SK-N-SH treated with all-trans-retinoic acid at 6 μM for 48 hours (cell line): Measurements from ENCODE around the gene SMAP1.

Experiments used
- ATAC-seq: fragments of 200-7000 bp; cut with Tn5 transposase; 3 replicates; pipeline ENCODE4 v1.9.1; 2020; ENCODE audit warnings: mild to moderate bottlenecking, moderate library complexity
- ARNTL ChIP-seq: fragments of 450-650 bp; formaldehyde crosslinking; IDR thresholded peaks from 2 replicates; pipeline ENCODE4 v1.5.0; 2020; ENCODE audit warnings: low read depth, mild to moderate bottlenecking, moderate library complexity, borderline replicate concordance
- BACH2 ChIP-seq: fragments of 250-450 bp; sonication (Bioruptor Pico); IDR thresholded peaks from 2 replicates; pipeline ENCODE4 v1.9.0; 2021; ENCODE audit warnings: mild to moderate bottlenecking, borderline replicate concordance
- CSDC2 ChIP-seq: fragments of 250-450 bp; sonication (Bioruptor Pico); IDR thresholded peaks from 2 replicates; pipeline ENCODE4 v1.5.0; 2020; ENCODE audit warnings: mild to moderate bottlenecking, moderate library complexity
- ESRRG ChIP-seq: fragments of 250-450 bp; sonication (Bioruptor Pico); IDR thresholded peaks from 2 replicates; pipeline ENCODE4 v1.6.1; 2021; ENCODE audit warnings: mild to moderate bottlenecking
- OSR1 ChIP-seq: fragments of 250-450 bp; sonication (Bioruptor Pico); IDR thresholded peaks from 2 replicates; pipeline ENCODE4 v1.8.0; 2022; ENCODE audit warnings: moderate library complexity, mild to moderate bottlenecking, inconsistent platforms
- PPARA ChIP-seq: fragments of 250-450 bp; sonication (Bioruptor Pico); IDR thresholded peaks from 2 replicates; pipeline ENCODE4 v1.5.0; 2020; ENCODE audit warnings: mild to moderate bottlenecking, borderline replicate concordance
- RARB ChIP-seq: fragments of 250-450 bp; sonication (Bioruptor Pico); IDR thresholded peaks from 2 replicates; pipeline ENCODE4 v1.8.0; 2021; ENCODE audit warnings: mild to moderate bottlenecking, moderate library complexity
- SNAI2 ChIP-seq: fragments of 250-450 bp; sonication (Bioruptor Pico); IDR thresholded peaks from 2 replicates; pipeline ENCODE4 v1.5.0; 2020; ENCODE audit warnings: mild to moderate bottlenecking, moderate library complexity
- TCF4 ChIP-seq: fragments of 250-450 bp; sonication (Bioruptor Pico); IDR thresholded peaks from 2 replicates; pipeline ENCODE4 v1.8.0; 2021; ENCODE audit warnings: mild to moderate bottlenecking, moderate library complexity, borderline replicate concordance
- TOX ChIP-seq: fragments of 250-450 bp; sonication (Bioruptor Pico); IDR thresholded peaks from 2 replicates; pipeline ENCODE4 v1.8.0; 2021; ENCODE audit warnings: mild to moderate bottlenecking, moderate library complexity, borderline replicate concordance
- ZFP30 ChIP-seq: fragments of 450-650 bp; formaldehyde crosslinking; IDR thresholded peaks from 2 replicates; pipeline ENCODE4 v1.5.0; 2022; ENCODE audit warnings: mild to moderate bottlenecking, moderate library complexity
- ZNF565 ChIP-seq: fragments of 450-650 bp; formaldehyde crosslinking; conservative IDR thresholded peaks from 2 replicates; pipeline ENCODE4 v1.5.0; 2020; ENCODE audit warnings: low read depth, mild to moderate bottlenecking, moderate library complexity
- ZNF70 ChIP-seq: fragments of 450-650 bp; formaldehyde crosslinking; IDR thresholded peaks from 2 replicates; pipeline ENCODE4 v1.5.0; 2020; ENCODE audit warnings: mild to moderate bottlenecking, moderate library complexity
- ZNF8 ChIP-seq: fragments of 450-650 bp; formaldehyde crosslinking; IDR thresholded peaks from 2 replicates; pipeline ENCODE4 v1.5.0; 2020; ENCODE audit warnings: mild to moderate bottlenecking, moderate library complexity
- TF ChIP-seq, protein P1 (sequence below): fragments of 250-450 bp; sonication (Bioruptor Pico); IDR thresholded peaks from 2 replicates; pipeline ENCODE4 v1.5.1; 2020; ENCODE audit warnings: low read depth, mild to moderate bottlenecking, moderate library complexity
- TF ChIP-seq, protein P2 (sequence below): fragments of 250-450 bp; sonication (Bioruptor Pico); IDR thresholded peaks from 2 replicates; pipeline ENCODE4 v1.5.1; 2021; ENCODE audit warnings: mild to moderate bottlenecking, moderate library complexity
- TF ChIP-seq, protein P3 (sequence below): fragments of 250-450 bp; sonication (Bioruptor Pico); IDR thresholded peaks from 2 replicates; pipeline ENCODE4 v1.5.0; 2020; ENCODE audit warnings: mild to moderate bottlenecking, moderate library complexity
- TF ChIP-seq, protein P4 (sequence below): fragments of 250-450 bp; sonication (Bioruptor Pico); IDR thresholded peaks from 2 replicates; pipeline ENCODE4 v1.8.0; 2021; ENCODE audit warnings: low read depth, mild to moderate bottlenecking, moderate library complexity, borderline replicate concordance

Gene SMAP1

DNA sequence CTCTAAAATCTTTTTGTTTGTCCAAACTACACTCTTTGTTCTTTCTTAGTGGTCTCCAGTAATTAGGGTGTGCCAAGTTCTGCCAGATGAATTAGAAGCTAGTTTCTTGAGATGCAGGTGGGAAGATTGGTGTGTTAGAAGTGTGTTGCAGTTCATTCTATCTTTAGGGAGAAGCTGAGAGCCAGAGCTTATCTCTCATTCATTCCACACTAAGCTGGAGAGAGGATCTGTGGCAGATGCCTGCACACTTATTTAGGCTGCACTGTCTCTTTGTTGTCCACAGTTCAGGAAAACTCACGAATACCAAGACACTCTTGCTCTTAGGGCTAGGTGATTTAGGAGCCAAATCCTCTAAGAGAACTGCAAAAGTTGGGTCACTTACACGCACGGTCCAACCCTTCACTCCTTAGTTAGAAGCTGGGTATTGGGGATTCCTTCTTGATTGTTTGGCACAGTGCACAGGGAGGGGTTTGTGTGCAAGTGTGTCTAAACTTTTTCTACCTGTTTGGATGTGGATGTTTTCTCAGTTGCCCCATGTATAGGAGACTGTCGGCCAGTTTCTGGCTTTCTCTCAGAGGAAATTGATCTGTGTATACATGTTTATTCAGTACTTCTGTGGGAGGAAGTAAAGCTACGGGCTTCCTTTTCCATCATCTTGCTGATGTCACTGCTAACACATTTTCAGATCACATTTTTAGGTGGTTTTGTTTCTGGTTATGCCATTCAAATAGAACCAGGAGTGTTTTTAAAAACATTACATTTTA, 49.5 kb downstream of the SMAP1 start:
- ATAC-seq: no peak
- TF ChIP-seq, protein P1, sequence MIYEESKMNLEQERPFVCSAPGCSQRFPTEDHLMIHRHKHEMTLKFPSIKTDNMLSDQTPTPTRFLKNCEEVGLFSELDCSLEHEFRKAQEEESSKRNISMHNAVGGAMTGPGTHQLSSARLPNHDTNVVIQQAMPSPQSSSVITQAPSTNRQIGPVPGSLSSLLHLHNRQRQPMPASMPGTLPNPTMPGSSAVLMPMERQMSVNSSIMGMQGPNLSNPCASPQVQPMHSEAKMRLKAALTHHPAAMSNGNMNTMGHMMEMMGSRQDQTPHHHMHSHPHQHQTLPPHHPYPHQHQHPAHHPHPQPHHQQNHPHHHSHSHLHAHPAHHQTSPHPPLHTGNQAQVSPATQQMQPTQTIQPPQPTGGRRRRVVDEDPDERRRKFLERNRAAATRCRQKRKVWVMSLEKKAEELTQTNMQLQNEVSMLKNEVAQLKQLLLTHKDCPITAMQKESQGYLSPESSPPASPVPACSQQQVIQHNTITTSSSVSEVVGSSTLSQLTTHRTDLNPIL: no peak
- TF ChIP-seq BACH2 (CRISPR knock-in tag) (no peak), ZNF565 (CRISPR knock-in tag) (no peak), ZFP30 (no peak), OSR1 (CRISPR knock-in tag) (no peak), TCF4 (CRISPR knock-in tag) (no peak), RARB (no peak), SNAI2 (CRISPR knock-in tag) (no peak), ZNF8 (CRISPR knock-in tag) (no peak), CSDC2 (CRISPR knock-in tag) (no peak), PPARA (CRISPR knock-in tag) (no peak), ESRRG (no peak), ARNTL (CRISPR knock-in tag) (no peak)
- TF ChIP-seq, protein P2, sequence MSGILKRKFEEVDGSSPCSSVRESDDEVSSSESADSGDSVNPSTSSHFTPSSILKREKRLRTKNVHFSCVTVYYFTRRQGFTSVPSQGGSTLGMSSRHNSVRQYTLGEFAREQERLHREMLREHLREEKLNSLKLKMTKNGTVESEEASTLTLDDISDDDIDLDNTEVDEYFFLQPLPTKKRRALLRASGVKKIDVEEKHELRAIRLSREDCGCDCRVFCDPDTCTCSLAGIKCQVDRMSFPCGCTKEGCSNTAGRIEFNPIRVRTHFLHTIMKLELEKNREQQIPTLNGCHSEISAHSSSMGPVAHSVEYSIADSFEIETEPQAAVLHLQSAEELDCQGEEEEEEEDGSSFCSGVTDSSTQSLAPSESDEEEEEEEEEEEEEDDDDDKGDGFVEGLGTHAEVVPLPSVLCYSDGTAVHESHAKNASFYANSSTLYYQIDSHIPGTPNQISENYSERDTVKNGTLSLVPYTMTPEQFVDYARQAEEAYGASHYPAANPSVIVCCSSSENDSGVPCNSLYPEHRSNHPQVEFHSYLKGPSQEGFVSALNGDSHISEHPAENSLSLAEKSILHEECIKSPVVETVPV: no peak

DNA sequence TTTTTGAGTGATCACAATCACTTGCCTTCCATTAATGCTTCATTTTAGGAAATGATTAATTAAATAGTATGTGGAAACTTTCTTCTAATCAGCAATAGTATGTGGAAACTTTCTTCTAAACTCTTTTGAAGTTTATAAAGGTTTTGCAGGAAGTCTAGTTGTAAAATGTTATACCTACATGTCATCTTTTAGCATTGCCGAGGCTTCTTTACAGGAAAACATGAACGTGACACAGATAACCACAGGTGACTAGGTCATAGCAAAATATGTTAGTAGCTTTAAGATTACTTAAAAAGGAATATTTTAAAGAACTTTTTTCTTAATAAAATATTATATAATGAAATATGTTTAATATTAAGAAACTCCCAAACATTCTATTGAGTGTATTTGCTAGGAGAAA, 56.8 kb downstream of the SMAP1 start:
- no peak for TF ChIP-seq ZFP30
- TF ChIP-seq, protein P1: no peak
- no peak for TF ChIP-seq ZNF70 (CRISPR knock-in tag)
- no peak for TF ChIP-seq RARB
- TF ChIP-seq SNAI2 (CRISPR knock-in tag): no peak
- no peak for TF ChIP-seq CSDC2 (CRISPR knock-in tag)
- TF ChIP-seq, protein P3, sequence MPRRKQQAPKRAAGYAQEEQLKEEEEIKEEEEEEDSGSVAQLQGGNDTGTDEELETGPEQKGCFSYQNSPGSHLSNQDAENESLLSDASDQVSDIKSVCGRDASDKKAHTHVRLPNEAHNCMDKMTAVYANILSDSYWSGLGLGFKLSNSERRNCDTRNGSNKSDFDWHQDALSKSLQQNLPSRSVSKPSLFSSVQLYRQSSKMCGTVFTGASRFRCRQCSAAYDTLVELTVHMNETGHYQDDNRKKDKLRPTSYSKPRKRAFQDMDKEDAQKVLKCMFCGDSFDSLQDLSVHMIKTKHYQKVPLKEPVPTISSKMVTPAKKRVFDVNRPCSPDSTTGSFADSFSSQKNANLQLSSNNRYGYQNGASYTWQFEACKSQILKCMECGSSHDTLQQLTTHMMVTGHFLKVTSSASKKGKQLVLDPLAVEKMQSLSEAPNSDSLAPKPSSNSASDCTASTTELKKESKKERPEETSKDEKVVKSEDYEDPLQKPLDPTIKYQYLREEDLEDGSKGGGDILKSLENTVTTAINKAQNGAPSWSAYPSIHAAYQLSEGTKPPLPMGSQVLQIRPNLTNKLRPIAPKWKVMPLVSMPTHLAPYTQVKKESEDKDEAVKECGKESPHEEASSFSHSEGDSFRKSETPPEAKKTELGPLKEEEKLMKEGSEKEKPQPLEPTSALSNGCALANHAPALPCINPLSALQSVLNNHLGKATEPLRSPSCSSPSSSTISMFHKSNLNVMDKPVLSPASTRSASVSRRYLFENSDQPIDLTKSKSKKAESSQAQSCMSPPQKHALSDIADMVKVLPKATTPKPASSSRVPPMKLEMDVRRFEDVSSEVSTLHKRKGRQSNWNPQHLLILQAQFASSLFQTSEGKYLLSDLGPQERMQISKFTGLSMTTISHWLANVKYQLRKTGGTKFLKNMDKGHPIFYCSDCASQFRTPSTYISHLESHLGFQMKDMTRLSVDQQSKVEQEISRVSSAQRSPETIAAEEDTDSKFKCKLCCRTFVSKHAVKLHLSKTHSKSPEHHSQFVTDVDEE (CRISPR knock-in tag): no peak
- no peak for ATAC-seq

DNA sequence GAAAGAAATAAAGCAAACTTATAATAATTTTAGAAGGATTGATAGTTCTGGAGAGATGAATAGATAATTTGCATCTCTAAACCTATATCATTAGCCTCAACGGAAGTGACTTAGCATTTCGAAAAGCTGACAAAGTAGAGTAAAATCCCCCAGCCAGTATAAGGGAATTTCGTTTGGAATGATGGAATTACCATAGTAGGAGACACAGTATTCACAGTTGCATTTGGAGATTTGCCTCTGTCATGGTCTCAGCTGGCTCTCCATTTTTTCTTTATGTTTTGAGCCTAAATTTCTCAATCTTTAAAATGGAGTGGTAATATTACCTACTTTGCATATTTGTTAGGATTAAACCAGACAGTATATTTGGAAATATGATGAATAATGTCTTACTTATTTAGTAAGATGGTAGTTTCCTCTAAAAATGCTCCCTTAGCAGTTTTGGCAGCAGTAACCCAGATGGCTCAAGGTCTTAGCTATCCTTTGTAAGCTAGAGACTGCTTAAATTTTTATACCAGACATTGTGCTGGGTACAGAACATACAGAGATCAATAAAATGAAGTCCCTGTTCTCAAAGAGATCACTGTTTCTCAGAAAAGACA, 58.2 kb downstream of the SMAP1 start:
- ATAC-seq: no peak
- TF ChIP-seq ZNF565 (CRISPR knock-in tag) (no peak), PPARA (CRISPR knock-in tag) (no peak)
- TF ChIP-seq, protein P4, sequence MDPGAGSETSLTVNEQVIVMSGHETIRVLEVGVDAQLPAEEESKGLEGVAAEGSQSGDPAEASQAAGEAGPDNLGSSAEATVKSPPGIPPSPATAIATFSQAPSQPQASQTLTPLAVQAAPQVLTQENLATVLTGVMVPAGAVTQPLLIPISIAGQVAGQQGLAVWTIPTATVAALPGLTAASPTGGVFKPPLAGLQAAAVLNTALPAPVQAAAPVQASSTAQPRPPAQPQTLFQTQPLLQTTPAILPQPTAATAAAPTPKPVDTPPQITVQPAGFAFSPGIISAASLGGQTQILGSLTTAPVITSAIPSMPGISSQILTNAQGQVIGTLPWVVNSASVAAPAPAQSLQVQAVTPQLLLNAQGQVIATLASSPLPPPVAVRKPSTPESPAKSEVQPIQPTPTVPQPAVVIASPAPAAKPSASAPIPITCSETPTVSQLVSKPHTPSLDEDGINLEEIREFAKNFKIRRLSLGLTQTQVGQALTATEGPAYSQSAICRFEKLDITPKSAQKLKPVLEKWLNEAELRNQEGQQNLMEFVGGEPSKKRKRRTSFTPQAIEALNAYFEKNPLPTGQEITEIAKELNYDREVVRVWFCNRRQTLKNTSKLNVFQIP (CRISPR knock-in tag): no peak

DNA sequence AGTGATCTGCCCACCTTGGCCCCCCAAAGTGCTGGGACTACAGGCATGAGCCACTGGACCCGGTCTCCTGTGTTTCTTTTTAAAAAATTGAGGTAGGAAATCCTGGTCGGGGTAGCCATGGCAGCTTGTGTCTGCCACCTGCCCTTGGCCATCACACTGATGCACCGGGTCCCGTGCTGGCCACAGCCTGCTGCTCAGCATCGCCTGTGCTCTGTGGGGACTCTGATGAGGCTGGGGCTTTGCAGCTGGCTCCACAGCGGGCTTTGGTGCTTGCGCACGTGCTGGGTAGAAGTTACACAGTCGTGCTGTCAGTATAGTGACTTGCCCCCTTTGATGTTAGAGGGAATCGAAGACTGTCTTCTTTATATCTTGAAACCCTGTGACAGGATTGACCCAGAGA, 66.7 kb downstream of the SMAP1 start:
- no peak for TF ChIP-seq TOX
- TF ChIP-seq, protein P2: no peak
- ATAC-seq: no peak
